H1 (cell line): ENCODE data around the gene CHAT. TPM values are rescaled to one million over a fixed set of nuclear protein-coding genes. Genes with fewer than 3 reads are reported as not detected.

Source experiments
- RAD21 ChIP-seq, 2 experiments: IDR thresholded peaks in 1 of 2; conservative IDR thresholded peaks in 1 of 2; 2 replicates each; pipeline ENCODE4 v1.6.1; 2011; ENCODE audit warnings: low read depth in 2 of 2, low read length in 2 of 2, improper control_type of control experiment in 1 of 2, inconsistent platforms in 1 of 2, mild to moderate bottlenecking in 1 of 2, moderate library complexity in 1 of 2
- SIN3A ChIP-seq, 2 experiments: IDR thresholded peaks in 1 of 2; conservative IDR thresholded peaks in 1 of 2; 2 replicates each; pipeline ENCODE4 v1.6.1; 2011 to 2012; ENCODE audit warnings: low read length in 2 of 2, improper control_type of control experiment in 1 of 2, low read depth in 1 of 2, mild to moderate bottlenecking in 1 of 2
- SP2 ChIP-seq: IDR thresholded peaks from 2 replicates; pipeline ENCODE4 v1.6.1; 2012; ENCODE audit warnings: mild to moderate bottlenecking, low read length, inconsistent platforms
- polyA plus RNA-seq, 7 experiments: library from polyadenylated mRNA; depleted of rRNA in 3 of 7; stranded (reverse) in 5 of 7; unstranded in 2 of 7; fragments of >200 nt in 5 of 7; fragments of 200-250 nt in 2 of 7; gene quantifications; 1 replicate in 5 of 7; 2 replicates in 1 of 7; 4 replicates in 1 of 7; pipeline versions ENCODE4 v1.2.1 to v1.2.3, GENCODE V29; 2011 to 2013; ENCODE audit warnings: missing spikeins in 2 of 7, mixed read lengths in 2 of 7
- total RNA-seq: library from RNA; stranded (reverse); fragmentation: NEBNext Ultra II Directional; extraction: Animal tissue kit (Norgen Biotek cat#: 25700); gene quantifications from 2 replicates; pipeline ENCODE4 v1.2.1, GENCODE V29; 2021

The CHAT gene
- total and polyA plus RNA-seq, 2 of the 8 experiments (the other 6 are each of a cell fraction or from before 2014, with no cell fraction given), result not detected

GRCh38 chr10:49645871-49646870 lies 32.3 kb downstream of the CHAT start (continued):
- TF ChIP-seq SIN3A (conservative IDR thresholded peaks at IDR 0.05 in 1 of 2, IDR thresholded peaks at IDR 0.05 in 1 of 2; ENCODE audit: low read depth in 1 of 2, low read length in 2 of 2) (no peak), SP2 (no peak), RAD21 (IDR thresholded peaks at IDR 0.05 in 1 of 2, conservative IDR thresholded peaks at IDR 0.05 in 1 of 2; ENCODE audit: low read depth in 2 of 2, low read length in 2 of 2) (peak; percentile 46 to 62)
